ENCODE data around the gene P2RY4. TPM values are rescaled to one million over a fixed set of nuclear protein-coding genes. Genes with fewer than 3 reads are reported as not detected.

Gene P2RY4
- total RNA-seq (2022; extraction: Qiagen RNA extraction): not detected in 5 replicates

GRCh38 chrX:70260104-70260503, at the start of gene P2RY4:
Gene P2RY4 (minus strand): TSS chrX:70260204. CDS start chrX:70259624, 580 bp downstream.

GRCh38 chrX:70289793-70290770, 30.1 kb upstream of the P2RY4 start, which contains the start of the genes KIF4A and PDZD11:
Gene KIF4A (plus strand): TSS chrX:70290104. CDS start chrX:70290459, 355 bp downstream.
Gene PDZD11 (minus strand): TSS chrX:70289927. CDS start chrX:70289341, 586 bp downstream.

GRCh38 chrX:70281951-70282350, 21.9 kb upstream of the P2RY4 start, which contains the start of gene RAB41:
Gene RAB41 (plus strand): TSS chrX:70282172. CDS start chrX:70282218, 46 bp downstream.

GRCh38 chrX:70268034-70268433, 8.0 kb upstream of the P2RY4 start, which contains the start of gene ARR3:
Gene ARR3 (plus strand): TSS chrX:70268334. CDS start chrX:70269386, 1,052 bp downstream.

GRCh38 chrX:70234355-70234754, 25.6 kb downstream of the P2RY4 start, which contains the start of gene AWAT1:
Gene AWAT1 (plus strand): TSS chrX:70234655. CDS start chrX:70234696, 41 bp downstream.

Other genes starting within 250 kb of the P2RY4 start
- gene AWAT2, start 210.3 kb downstream of the P2RY4 start, total RNA-seq (2022; extraction: Qiagen RNA extraction): not detected in 5 replicates
- not detected in 5 replicates for gene OTUD6A, start 197.7 kb downstream of the P2RY4 start, total RNA-seq (2022; extraction: Qiagen RNA extraction)
- 56.9 to 65.7 TPM (median 63.0 TPM) in 5 replicates for gene IGBP1, start 126.8 kb downstream of the P2RY4 start, total RNA-seq (2022; extraction: Qiagen RNA extraction)
- not detected in 5 replicates for gene DGAT2L6, start 82.7 kb downstream of the P2RY4 start, total RNA-seq (2022; extraction: Qiagen RNA extraction)
- gene AWAT1, start 25.5 kb downstream of the P2RY4 start, total RNA-seq (2022; extraction: Qiagen RNA extraction): not detected in 5 replicates
- gene ARR3, start 8.1 kb upstream of the P2RY4 start, total RNA-seq (2022; extraction: Qiagen RNA extraction): not detected in 5 replicates
- not detected in 5 replicates for gene RAB41, start 22.0 kb upstream of the P2RY4 start, total RNA-seq (2022; extraction: Qiagen RNA extraction)
- gene PDZD11, start 29.7 kb upstream of the P2RY4 start, total RNA-seq (2022; extraction: Qiagen RNA extraction): 84.8 to 112 TPM (median 89.1 TPM) in 5 replicates
- gene KIF4A, start 29.9 kb upstream of the P2RY4 start, total RNA-seq (2022; extraction: Qiagen RNA extraction): 23.9 to 28.7 TPM (median 28.5 TPM) in 5 replicates
- gene GDPD2, start 163.1 kb upstream of the P2RY4 start, total RNA-seq (2022; extraction: Qiagen RNA extraction): 0.05 to 0.06 TPM (median 0.06 TPM) in 5 replicates
- gene DLG3, start 184.6 kb upstream of the P2RY4 start, total RNA-seq (2022; extraction: Qiagen RNA extraction): 2.9 to 4.0 TPM (median 3.2 TPM) in 5 replicates

Data from A549 treated with CORT108297 at 1 μM for 4 hours (cell line).